Fibroblast of skin of left biceps (primary cell): ENCODE results near the gene KNL1.
A peak's percentile ranks its signal among the peaks of the same experiment; 100 is the strongest.
"Not testable (repeated sequence)": the region's sequence is repeated elsewhere in the genome, so short reads cannot be mapped to it uniquely, and the experiment has no call there.

Source experiments
- DNase-seq, 2 experiments: peaks; one replicate each; pipeline ENCODE4 v3.0.0-alpha.2; 2013; ENCODE audit warnings: low read depth in 2 of 2

KNL1 gene, protein sequence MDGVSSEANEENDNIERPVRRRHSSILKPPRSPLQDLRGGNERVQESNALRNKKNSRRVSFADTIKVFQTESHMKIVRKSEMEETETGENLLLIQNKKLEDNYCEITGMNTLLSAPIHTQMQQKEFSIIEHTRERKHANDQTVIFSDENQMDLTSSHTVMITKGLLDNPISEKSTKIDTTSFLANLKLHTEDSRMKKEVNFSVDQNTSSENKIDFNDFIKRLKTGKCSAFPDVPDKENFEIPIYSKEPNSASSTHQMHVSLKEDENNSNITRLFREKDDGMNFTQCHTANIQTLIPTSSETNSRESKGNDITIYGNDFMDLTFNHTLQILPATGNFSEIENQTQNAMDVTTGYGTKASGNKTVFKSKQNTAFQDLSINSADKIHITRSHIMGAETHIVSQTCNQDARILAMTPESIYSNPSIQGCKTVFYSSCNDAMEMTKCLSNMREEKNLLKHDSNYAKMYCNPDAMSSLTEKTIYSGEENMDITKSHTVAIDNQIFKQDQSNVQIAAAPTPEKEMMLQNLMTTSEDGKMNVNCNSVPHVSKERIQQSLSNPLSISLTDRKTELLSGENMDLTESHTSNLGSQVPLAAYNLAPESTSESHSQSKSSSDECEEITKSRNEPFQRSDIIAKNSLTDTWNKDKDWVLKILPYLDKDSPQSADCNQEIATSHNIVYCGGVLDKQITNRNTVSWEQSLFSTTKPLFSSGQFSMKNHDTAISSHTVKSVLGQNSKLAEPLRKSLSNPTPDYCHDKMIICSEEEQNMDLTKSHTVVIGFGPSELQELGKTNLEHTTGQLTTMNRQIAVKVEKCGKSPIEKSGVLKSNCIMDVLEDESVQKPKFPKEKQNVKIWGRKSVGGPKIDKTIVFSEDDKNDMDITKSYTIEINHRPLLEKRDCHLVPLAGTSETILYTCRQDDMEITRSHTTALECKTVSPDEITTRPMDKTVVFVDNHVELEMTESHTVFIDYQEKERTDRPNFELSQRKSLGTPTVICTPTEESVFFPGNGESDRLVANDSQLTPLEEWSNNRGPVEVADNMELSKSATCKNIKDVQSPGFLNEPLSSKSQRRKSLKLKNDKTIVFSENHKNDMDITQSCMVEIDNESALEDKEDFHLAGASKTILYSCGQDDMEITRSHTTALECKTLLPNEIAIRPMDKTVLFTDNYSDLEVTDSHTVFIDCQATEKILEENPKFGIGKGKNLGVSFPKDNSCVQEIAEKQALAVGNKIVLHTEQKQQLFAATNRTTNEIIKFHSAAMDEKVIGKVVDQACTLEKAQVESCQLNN (N-terminal part only)

DNA sequence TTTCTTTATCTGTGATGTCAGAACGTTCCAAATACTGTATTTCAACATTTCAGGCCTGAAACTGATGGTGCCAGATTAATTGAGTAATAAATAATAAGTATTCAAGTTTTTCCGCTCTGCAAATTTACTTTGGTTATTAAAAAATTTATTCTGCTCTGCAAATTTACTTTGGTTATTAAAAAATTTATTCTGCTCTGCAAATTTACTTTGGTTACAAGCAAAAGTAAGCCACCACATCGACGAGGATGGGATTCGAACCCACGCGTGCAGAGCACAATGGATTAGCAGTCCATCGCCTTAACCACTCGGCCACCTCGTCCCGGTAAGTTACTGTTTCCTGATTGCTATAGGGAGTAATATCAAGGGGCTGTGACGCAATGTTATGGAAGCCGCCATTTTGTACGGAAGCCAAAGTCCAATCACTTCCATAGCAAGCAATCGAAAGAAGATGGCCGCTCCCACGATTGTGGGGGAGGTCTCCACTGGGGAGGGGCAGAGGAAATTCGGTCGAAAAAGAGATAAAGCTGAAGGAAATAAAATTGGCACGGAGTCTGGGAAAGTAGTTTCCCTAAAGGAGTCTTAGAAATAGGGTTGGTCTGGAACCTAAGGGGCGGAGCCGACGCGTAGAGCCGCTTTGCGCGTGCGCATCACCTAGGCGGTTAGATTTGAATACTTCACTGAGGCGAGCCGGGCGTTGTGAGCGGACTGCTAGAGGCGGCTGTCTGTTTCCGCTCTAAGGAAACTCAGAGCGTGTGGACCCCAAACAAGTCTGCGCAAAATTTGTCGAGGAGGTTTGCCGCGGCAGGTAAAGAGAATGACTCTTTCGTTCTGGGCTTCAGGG is at the start of gene KNL1:
Gene KNL1, plus strand, starts transcription at position 662 of the 841 bp plus-strand sequence. CDS start 8,683 bp downstream, outside the sequence.
- peak; percentile 90 for DNase-seq

DNA sequence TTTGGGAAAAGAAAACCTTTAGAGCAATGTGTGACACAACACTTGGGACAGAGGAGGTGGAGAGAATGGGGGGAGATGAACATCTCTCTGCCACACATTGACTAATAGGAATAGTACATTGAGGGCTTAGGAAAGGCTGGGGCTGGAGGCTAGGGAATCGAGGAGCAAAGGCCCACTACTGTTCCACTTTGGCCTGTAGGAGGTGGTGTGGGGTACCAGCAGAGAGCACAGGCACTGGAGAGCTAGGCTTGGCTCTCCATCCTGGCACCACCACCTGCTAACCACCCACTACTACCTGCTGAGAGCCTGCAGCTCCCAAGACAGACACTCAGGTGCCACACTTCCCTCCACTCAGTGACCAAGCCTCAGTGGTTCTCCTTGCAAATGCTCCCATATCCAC is 48.6 kb upstream of the KNL1 start:
- no peak for DNase-seq

DNA sequence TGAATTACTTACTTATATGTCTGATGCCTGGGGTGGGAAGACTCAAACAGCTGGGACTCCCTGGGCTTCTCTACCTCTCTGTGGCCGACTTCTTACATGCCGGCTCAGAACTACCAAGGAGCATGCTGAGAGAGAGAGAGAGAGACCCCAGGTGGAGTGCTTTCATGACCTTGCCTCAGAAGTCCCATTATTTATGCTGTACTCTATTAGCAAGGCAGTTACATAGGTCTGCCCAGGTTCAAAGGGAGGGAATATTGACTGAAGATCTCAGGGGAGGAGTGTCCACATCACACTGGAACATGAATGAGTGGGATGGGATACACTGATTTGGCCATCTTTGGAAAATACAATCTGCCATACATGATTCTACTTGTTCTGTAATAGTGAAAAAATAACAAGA is 45.4 kb upstream of the KNL1 start:
- no peak for DNase-seq

DNA sequence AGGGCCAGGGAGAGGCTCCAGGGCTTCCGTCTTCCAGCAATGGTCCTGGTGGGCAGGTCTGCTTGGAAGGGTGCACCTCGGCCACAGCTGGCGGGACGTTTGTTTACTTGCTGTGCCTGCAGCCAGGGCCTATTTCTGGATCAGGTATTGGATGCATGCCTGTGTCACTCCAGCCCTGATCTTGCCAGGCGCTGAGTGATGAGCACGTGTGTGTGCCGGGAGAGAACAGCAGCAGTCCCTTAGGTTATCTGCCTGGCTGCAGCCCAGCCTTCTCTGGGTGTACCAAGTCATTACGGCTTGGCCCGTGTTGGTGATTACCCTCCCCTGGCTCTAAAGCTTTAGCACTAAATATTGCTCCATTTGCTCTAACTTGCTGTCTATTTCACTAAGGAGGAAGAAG is 44.2 kb upstream of the KNL1 start:
- no peak for DNase-seq

DNA sequence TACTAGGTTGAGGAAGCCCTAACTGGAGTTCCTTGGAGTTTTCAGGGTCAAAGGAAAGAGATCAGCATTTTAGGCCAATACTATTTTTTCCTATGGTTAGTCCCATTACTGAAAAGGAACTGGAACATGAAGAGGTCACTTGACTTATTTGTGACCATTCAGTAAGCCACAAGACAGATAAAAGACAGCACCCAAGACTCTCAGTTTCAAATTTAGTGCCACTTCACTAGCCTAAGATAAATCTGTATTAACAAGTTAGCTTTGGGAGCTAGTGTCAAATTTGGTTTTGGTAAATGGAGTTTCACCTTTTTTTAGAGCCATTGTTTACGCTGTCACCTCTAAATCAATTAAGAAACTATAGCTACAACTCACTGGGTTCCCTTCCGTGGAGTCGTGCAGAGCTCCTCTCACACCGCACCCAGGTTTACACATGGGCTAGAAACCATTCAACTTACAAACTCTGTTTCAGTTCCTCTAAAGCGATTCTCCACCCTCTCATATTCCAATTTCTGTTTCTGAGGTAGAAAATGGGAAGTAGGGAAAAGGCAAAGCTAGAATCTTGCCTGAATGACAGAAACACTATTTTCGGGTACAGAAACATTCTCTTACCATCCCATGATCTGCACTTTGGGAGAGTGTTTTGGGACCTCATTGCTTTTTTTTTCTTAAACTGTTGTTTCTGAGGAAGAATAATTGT is 43.6 kb upstream of the KNL1 start:
- DNase-seq: no peak

DNA sequence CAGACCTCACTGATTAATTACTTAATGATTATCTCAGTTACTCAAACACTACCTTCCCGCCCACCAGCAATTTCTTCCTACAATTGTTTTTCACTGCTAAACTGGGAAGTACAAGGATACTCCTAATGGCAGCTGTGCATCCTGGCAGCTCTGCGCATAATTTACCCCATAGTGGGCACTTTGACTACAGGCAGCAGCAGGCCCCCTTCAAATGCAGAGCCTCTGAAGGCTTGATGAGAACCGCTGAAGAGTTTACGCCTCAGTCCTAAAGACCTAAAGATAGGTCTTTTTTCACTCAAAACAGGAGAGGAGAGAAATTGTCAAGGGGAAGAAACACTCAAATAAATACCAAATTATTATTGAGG is 39.9 kb upstream of the KNL1 start:
- DNase-seq: no peak

DNA sequence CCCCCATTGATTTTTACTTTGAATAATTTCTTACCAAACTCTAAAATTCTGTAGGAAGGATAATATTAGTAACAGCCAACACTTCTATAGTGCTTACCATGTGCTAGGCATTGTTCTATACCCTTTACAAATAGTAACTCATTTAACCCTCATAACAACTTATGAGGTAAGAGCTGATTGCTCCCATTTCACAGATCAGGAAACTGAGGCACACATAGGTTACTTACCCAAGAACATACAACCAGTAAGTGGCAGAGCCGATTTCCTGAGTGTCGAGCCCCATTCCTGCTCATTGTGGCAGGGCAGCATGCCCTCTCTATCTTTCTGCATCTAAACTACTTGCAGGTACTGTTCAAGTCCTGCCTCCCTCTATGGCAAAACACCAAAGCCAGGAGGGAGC is 38.2 kb upstream of the KNL1 start:
- no peak for DNase-seq

DNA sequence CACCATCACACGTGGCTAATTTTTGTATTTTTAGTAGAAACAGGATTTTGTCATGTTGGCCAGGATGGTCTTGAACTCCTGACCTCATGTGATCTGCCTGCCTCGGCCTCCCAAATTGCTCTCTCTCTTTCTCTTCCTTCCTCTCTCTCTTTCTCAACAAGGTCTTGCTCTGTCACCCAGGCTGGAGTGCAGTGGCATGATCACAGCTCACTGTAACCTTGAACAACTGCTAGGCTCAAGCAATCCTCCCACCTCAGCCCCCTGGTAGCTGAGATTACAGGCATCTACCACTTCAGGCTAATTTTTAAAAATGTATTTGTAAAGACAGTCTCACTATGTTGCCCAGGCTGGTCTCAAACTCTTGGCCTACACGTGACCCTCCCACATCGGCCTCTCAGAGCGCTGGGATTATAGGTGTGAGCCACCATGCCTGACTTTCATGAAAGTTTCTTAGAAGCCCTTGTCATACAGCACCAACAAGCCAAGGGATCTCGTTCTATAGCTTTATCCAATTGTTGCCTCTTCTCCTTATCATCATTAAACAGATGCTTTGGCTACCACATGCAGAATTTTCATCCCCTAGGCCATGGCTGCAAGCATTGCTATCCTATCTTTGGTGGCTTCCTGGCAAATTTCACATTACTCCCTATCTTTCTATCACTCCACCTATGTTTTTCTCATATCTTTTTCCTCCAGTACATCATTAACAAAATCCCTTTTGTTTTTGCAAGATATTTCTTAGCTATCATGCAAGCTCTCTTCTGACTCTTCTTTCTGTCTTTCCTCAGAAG is 34.9 kb upstream of the KNL1 start:
- DNase-seq: no peak

DNA sequence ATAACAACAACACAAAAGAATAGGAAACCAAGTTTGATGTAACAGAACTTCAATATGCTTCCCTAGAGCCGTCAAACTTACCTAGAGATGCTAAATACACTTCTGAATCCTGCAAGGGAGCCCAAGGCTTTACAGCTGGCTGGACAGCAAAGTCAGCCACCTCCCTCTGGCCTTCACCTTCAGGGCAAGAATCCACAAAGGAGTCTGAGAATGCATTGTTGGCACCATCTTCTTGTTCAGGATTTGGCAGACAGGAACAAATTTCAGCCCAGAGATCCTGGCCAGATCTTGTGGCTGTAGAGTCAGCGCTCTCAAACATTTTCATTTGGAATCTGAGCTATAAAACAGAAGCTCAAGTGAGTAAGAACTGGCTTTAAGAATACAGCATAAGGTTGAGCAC is 31.4 kb upstream of the KNL1 start:
- DNase-seq: no peak

DNA sequence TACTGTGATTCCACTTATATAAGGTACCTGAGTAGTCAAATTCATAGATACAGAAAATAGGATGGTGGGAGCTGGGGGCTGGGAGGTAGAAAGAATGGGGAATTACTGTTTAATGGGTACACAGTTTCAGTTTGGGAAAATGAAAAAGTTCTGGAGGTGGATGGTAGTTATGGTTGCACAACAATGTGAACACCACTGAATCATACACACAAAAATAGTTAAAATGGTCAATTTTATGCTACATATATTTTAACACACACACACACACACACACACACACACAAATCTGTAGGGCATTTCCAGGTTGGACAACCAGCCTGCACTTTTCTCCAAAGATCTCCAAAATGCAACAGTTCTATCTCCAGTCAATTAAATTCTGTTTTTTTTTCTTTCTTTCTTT is 30.6 kb upstream of the KNL1 start:
- DNase-seq: no peak

DNA sequence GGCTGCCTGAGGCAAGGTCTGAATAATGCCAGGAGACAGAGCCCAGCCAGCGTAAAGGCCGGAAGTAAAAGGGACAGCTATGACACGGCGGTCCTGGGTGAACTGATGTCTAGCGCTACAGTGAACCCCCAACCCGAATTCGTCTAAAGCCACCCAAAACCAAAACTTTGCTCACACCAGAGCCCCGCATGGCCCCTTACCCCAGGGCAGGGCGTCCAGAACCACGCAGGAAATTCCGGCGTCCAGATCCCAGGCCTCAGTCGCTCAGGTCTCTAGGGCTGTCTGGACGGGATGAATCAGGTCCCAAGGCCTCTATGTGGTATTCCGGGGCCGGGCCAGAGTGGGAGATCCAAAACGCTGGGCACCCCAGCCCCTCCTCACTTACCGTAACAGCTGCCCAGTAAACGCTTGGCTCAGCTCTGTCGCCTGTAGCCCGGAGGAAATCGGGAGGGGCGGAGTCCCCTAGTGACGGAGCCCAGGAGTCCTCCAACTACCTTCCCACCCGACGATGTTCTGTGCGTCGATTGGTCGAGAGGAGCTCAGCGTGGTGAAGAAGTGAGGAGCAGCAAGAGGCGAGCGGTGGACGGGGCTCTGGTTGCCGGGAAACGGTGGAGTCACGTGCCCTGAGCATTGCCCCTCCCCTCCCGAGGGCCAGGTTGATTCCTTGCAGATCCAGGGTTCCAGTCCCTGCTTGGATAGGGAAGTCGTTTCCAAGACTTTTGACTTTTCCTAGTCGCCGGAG is 29.3 kb upstream of the KNL1 start, which contains the start of gene CCDC32:
Gene CCDC32, minus strand, starts transcription at position 452 of the 742 bp plus-strand sequence. CDS start 2,027 bp downstream, outside the sequence.
- peak; percentile 93 to 94 for DNase-seq

DNA sequence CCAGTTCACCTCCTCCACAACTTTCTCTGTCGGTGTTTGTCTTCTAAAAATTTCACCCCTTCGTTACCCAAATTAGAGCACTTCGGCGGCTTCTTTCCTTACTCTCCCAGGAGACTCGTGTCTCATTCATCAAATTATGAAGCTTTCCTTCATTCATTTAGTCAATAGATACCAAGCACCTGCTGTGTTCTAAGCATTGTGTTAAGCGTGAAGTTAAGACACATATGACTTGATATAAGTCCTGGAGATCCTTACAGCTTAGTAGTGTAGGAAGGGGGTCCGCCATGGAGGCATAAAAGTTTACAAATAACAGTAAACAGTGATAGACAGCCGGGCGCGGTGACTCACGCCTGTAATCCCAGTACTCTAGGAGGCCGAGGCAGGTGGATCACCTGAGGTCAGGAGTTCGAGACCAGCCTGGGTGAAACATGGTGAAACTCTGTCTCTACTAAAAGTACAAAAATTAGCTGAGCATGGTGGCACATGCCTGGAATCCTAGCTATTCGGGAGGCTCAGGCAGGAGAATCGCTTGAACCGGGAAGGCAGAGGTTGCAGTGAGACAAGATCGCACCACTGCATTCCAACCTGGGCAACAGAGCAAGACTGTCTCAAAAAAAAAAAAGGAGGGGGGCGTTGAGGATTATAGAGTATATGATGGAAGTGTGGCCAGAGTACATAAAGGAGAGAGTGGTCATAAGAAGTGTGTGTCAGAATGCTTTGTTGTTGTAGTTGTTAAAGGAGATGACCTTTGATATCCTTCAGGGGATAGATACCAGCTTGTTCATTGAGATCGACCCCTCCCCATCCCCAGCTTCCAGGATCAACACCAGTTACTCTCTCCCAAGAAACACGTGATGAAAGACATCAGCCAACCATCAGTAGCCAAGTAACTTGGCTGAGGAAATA is 28.5 kb upstream of the KNL1 start:
- no peak for DNase-seq

DNA sequence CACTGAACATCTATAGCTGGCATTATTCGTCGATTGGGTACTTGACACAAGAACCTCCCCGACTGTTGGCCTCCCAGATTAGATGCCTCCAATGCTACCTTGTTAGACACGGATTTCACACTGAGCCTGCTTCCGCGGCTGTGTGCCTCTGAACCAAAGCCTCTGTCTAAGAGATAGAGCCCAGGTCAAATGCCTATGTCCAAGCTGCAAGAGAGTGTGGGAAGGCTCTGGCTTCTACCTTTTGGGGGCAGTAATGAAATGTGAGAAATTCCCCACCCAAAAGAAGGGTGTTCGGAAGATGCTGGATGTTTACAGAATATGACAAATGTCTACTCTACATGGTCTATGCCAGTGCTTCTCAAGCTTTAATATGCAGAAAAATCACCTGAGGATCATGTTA is 26.9 kb upstream of the KNL1 start:
- no peak for DNase-seq

DNA sequence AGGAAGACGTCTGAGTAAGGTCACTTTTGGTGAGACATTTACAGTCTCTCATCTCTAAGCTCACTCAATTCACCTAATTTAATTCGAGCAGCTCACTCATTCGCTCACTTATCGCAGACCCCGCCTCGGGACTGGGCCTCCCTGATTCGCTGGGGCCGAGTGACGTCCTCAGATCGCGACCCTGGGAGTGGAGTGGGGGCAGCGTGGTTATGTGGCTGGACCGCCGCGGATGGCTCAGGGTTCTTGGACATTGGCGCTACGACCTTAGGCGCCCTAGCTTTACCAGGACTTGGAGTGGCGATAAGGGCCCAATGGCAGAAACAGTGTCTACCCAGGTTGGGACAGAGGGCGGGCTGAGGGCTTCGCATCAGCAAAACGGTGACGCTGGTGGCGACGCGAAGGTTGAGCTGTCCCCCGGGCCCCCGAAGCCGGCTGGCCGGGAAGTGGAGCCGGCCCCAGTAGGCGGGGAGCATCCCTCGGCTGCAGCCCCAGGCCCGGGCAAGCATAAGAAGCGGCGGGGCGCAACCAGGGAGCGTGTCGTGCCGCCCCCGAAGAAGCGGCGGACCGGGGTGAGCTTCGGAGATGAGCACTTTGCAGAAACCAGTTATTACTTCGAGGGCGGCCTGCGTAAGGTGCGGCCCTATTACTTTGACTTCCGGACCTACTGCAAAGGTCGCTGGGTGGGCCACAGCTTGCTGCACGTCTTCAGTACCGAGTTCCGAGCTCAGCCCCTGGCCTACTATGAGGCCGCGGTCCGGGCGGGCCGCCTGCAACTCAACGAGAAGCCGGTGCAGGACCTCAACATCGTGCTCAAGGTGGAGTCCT is 24.7 kb upstream of the KNL1 start, which contains the start of gene RPUSD2:
Gene RPUSD2, plus strand, starts transcription at position 171 of the 825 bp plus-strand sequence. Its CDS starts 39 bp downstream, at position 210.
- DNase-seq: peak; percentile 70 to 72

DNA sequence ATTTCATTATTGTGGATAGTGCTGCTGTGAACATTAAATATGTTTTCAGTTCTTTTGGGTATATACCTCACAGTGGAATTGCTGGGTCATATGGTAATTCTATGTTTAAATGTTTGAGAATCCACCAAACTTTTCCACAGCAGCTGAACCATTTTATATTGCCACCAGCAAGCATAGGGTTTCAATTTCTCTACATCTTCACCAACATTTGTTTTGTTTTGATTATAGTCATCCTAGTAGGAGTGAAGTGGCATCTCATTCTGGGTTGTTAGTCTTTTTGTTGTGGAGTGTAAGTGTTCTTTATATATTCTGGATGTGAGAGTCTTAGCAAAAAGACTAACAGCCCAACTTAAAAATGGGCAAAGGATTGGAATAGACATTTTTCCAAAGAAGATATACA is 18.9 kb upstream of the KNL1 start:
- DNase-seq: no peak

DNA sequence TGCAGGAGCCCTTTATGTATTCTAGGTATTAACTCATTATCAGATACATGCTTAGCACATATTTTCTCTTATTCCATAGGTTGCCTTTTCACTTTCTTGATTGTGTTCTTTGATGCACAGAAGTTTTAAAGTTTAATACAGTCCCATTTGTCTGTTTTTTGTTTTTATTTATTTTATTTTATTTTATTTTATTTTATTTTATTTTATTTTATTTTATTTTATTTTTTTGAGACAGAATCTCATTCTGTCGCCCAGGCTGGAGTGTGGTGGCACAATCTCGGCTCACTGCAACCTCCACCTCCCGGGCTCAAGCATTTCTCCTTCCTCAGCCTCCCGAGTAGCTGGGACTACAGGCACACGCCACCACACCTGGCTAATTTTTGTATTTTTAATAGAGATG is 17.1 kb upstream of the KNL1 start:
- not testable (repeated sequence) for DNase-seq

DNA sequence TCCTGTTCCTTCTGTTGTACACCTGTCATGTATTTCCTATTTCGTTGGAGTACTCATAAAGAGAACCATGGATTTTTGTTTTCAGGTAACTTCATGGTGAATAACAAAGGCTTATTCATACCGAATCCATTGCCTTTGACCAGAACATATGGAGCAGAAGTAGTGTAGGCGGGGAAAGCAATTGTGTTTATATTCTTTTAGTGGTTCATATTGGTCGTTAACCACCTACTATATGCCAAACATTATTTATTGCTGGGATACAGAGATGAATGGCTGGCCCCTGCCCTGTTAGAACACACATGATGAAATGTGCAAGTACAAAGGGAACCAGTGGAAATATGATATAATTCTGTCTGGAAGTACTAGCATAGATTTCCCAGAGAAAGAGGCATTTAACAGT is 15.2 kb upstream of the KNL1 start:
- DNase-seq: no peak
